GM12875 (cell line): ENCODE data around the gene ATP10B.

ENCODE experiments used
- H3K4me3 ChIP-seq: one replicate; pipeline ENCODE4 v1.5.1; 2011; ENCODE audit warnings: low read depth, low read length, control low read depth
- TF ChIP-seq, protein P1 (sequence below): IDR thresholded peaks from 2 replicates; pipeline ENCODE4 v1.5.1; 2011; ENCODE audit warnings: low read depth, mild to moderate bottlenecking, control low read depth, inconsistent platforms, low read length, moderate library complexity, borderline replicate concordance; ENCODE audit not compliant: insufficient read depth

The ATP10B gene

DNA sequence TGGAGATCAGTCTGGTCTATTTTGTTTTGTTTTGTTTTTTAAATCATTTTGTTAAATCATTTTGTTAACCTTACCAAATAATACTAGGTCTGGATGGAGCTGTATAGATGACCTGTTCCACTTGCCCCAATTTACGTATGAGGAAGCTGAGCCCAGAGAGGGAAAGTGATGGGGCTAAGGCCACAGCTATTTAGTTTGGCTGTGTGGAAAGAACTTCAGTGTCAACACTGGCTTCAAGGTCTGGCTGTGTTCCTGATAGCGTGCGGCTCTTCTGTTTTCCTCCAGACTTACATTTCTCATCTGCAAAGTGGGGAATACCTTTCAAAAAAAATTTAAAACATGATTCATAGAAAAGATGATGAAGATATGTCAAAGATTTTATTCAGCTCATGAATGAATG, 317.9 kb downstream of the ATP10B start:
- TF ChIP-seq, protein P1, sequence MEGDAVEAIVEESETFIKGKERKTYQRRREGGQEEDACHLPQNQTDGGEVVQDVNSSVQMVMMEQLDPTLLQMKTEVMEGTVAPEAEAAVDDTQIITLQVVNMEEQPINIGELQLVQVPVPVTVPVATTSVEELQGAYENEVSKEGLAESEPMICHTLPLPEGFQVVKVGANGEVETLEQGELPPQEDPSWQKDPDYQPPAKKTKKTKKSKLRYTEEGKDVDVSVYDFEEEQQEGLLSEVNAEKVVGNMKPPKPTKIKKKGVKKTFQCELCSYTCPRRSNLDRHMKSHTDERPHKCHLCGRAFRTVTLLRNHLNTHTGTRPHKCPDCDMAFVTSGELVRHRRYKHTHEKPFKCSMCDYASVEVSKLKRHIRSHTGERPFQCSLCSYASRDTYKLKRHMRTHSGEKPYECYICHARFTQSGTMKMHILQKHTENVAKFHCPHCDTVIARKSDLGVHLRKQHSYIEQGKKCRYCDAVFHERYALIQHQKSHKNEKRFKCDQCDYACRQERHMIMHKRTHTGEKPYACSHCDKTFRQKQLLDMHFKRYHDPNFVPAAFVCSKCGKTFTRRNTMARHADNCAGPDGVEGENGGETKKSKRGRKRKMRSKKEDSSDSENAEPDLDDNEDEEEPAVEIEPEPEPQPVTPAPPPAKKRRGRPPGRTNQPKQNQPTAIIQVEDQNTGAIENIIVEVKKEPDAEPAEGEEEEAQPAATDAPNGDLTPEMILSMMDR, result no peak
- H3K4me3 ChIP-seq, result no peak overlapping the region

DNA sequence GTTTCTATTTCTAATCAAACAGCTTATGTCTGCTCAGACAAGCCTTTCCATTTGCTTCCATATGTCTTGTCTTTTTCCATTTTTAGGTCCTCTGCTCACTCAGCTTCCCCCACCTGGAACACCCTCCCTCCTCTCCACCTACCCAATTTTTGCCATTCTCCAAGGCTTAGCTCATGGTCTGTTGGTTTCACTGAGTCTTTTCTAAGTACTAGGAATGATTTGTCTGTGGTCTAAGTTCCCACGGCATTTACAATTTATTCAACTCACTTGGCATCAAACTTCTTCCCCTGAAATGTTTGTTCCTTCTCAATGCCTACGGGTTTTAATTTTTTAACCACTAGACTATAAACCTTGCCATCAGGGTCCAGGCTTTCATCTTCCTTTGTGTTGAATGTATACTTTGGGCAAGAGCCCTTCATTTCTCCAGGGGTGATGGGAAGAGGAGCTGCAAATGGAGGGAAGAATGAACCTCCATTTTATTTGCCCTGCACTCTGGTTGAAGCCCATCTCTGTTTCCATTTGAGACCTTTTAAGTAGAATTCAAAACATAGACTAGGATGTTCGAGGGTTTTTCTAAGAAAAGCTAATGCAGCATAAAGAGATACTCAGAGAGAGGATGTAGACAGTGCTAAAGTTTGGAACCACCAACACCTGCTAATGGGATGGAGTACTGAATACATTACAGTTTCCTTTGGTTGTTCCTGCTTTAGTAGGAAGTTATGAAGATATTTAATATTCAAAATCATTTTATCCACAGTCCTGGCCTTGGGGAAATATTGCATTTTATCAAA, 326.3 kb downstream of the ATP10B start:
- TF ChIP-seq, protein P1, result no peak
- H3K4me3 ChIP-seq, result no peak overlapping the region

DNA sequence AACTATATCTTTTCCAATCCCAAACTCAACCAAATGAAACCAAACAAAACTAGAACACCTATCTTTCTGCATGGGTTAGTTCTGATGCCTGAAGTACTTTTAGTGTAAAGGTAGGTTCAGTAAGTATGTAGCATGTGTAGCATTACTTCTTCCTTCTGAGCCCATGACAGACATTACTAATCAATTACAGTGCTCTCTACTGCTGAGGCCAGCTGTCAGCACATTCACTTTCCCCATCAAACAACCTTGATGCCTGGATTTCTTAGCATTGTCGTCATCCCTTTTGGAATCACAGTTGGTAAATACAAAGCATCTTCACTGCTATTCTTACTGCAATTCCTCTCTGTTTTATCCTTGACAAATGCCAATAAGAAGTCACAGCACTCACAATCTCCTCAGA, 327.2 kb downstream of the ATP10B start:
- TF ChIP-seq, protein P1, result no peak
- H3K4me3 ChIP-seq, result no peak overlapping the region

DNA sequence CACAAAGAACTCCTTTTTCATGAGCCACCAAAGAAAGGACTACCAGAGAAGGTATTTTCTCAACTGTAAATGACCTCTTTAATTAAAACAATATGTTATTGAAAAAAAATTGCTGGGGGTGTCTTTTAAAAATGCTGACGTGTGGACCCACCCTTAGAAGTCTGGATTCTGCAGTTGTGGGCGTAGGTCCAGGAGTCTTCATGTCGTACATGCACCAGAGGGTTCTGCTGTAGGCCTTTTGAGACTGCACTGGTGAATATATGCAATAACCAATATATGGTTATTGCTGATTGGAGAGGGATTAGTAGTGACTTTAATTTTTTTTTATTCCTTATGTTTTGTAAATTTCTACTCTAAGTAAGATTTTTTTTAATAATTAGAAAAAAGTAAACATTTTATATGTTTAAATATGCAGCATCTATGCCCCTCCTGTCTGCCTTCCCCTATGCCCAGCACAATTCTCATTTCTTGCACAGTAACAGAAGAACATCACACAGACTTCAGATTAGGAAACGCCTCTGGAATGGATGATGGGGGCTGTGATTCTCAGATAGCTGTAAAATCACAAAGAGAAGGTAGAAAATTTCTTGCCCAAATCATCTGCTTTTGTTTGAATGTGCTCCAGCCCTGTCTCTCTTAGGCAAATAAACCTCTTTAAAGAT, 328.4 kb downstream of the ATP10B start:
- H3K4me3 ChIP-seq, result no peak overlapping the region
- TF ChIP-seq, protein P1, result no peak

DNA sequence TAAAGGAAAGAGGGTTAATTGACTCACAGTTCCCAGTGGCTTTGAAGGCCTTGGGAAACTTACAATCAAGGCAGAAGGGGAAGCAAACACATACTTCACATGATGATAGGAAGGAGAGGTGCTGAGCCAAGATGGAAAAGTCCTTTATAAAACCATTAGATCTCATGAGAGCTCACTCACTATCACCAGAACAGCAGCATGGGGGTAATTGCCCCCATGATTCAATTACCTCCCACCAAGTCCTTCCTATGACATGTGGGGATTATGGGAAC, 330.7 kb downstream of the ATP10B start:
- TF ChIP-seq, protein P1, result no peak
- no peak overlapping the region for H3K4me3 ChIP-seq

DNA sequence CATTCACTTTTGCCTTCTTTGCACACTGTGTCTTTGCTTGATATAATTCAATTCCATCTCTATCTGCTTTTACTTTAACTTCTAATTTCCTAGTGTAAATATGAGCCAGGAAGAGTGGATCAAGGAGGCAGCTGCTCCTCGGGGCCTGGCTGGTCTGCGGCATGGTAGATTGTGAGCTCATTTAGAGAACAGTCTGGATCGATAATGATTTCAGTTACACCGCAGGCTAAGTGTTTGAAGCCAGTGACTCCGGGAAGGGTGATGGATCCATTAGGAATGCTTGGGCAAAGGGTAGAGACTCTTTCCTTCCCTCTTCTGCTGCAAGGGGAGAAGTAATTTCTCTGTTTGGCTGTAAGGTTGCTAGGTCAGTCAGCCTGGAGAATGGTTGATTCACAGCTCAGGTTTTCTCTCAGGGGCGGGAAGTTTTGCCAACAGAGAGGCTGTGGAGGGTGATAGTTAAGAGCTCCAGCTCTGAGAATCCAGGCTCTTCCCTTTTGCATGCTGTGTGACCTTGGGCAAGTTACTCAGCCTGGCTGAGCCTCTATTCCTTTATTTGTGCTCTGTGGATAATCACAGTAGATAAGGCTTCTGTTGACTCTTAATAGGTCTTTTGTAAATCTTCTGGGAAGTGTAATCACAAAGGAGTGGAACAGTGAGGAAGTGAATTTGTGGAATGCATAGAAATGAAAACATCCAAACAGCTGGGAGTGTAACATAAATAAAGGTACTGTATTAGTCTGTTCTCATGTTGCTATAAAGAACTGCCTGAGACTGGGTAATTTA, 331.2 kb downstream of the ATP10B start:
- TF ChIP-seq, protein P1, result no peak
- H3K4me3 ChIP-seq, result no peak overlapping the region
